HepG2 (cell line): ENCODE results near the gene MAP3K3. TPM values are rescaled to one million over a fixed set of nuclear protein-coding genes. Genes with fewer than 3 reads are reported as not detected.

Experiments
- ATAC-seq: fragments of 200-7000 bp; cut with Tn5 transposase; 3 replicates; pipeline ENCODE4 v1.9.1; 2020; ENCODE audit warnings: mild to moderate bottlenecking, moderate library complexity
- BruUV-seq: library from RNA; stranded (reverse); fragments of 400-500 nt; replicated peaks from 2 replicates; lab custom pipeline; 2021; lab: Mats Ljungman, UMichigan
- CTCF ChIA-PET: fragments of 300-600 bp; formaldehyde crosslinking; extraction: SDS; loops from one replicate; lab custom pipeline; 2021; ENCODE audit warnings: low total read pairs, inconsistent platforms, low intra/inter-chr PET ratio; lab: Yijun Ruan, JAX
- POLR2A ChIA-PET: fragments of 350-600 bp; sonication (Branson Sonifier 250); formaldehyde crosslinking; loops from one replicate; lab custom pipeline; 2020; ENCODE audit warnings: antibody characterized with exemption, inconsistent platforms; lab: Yijun Ruan, JAX
- DNase-seq: peaks from one replicate; pipeline ENCODE4 v3.0.0-alpha.2; 2015; ENCODE audit warnings: low spot score
- FAIRE-seq: peaks from 3 replicates; lab custom pipeline; 2011; peaks lifted over from hg19 to GRCh38; lab: Jason Lieb, UNC
- H2AFZ ChIP-seq: one replicate; pipeline ENCODE4 v1.6.1; 2011; ENCODE audit warnings: low read length, inconsistent platforms
- H3K27ac ChIP-seq: fragments of 300-600 bp; 3 replicates; pipeline ENCODE4 v1.8.0; 2011; ENCODE audit warnings: mixed run types, mild to moderate bottlenecking, mixed read lengths, low read length, inconsistent platforms; ENCODE audit not compliant: insufficient read depth; ENCODE audit errors: extremely low read length
- H3K27me3 ChIP-seq, 2 experiments: fragments of 200-600 bp in 1 of 2; 2 replicates in 1 of 2; 3 replicates in 1 of 2; pipeline versions ENCODE4 v1.6.0 to v1.8.0; 2011; ENCODE audit warnings: low read length in 2 of 2, mild to moderate bottlenecking in 2 of 2, moderate library complexity in 2 of 2, inconsistent platforms in 1 of 2; ENCODE audit not compliant: insufficient read depth in 2 of 2, control insufficient read depth in 1 of 2
- H3K36me3 ChIP-seq, 2 experiments: fragments of 200-600 bp in 1 of 2; replicated peaks in 1 of 2; 2 replicates in 1 of 2; 3 replicates in 1 of 2; pipeline versions ENCODE4 v1.5.1 to v1.8.0; 2011; ENCODE audit warnings: low read length in 2 of 2, inconsistent platforms in 1 of 2; ENCODE audit not compliant: insufficient read depth in 2 of 2, control insufficient read depth in 1 of 2
- H3K4me1 ChIP-seq: 2 replicates; pipeline ENCODE4 v1.5.1; 2012; ENCODE audit warnings: low read length, inconsistent platforms; ENCODE audit not compliant: insufficient read depth
- H3K4me2 ChIP-seq: 2 replicates; pipeline ENCODE4 v1.6.0; 2011; ENCODE audit warnings: low read depth, low read length, inconsistent platforms
- H3K4me3 ChIP-seq, 3 experiments: fragments of 200-600 bp in 1 of 3; sonication (generic), shearing (Covaris generic) in 1 of 3; replicated peaks in 1 of 3; 2 replicates each; pipeline ENCODE4 v1.5.1; 2011 to 2016; ENCODE audit warnings: low read length in 3 of 3, inconsistent platforms in 2 of 3, low read depth in 2 of 3, mild to moderate bottlenecking in 2 of 3, control low read depth in 1 of 3, mixed read lengths in 1 of 3; ENCODE audit not compliant: insufficient read depth in 1 of 3
- H3K79me2 ChIP-seq: one replicate; pipeline ENCODE4 v1.6.1; 2011; ENCODE audit warnings: low read length, inconsistent platforms; ENCODE audit not compliant: insufficient read depth
- H3K9ac ChIP-seq: 2 replicates; pipeline ENCODE4 v1.6.0; 2011; ENCODE audit warnings: mild to moderate bottlenecking, low read depth, low read length, inconsistent platforms; ENCODE audit not compliant: insufficient read depth
- H3K9me3 ChIP-seq: 2 replicates; pipeline ENCODE4 v1.5.1; 2012; ENCODE audit warnings: mild to moderate bottlenecking, low read length
- H4K20me1 ChIP-seq: 2 replicates; pipeline ENCODE4 v1.6.0; 2011; ENCODE audit warnings: inconsistent platforms, mild to moderate bottlenecking, low read length, moderate library complexity; ENCODE audit not compliant: insufficient read depth
- FUBP1 ChIP-seq: sonication (generic); formaldehyde crosslinking; IDR thresholded peaks from 2 replicates; pipeline ENCODE4 v1.5.1; 2020; ENCODE audit warnings: missing genetic modification reagents, mild to moderate bottlenecking, borderline replicate concordance
- MED8 ChIP-seq: sonication (generic); formaldehyde crosslinking; IDR thresholded peaks from 2 replicates; pipeline ENCODE4 v1.8.1; 2023; ENCODE audit warnings: mild to moderate bottlenecking, missing genetic modification reagents; ENCODE audit not compliant: insufficient replicate concordance
- PCBP2 ChIP-seq: fragments of 200-400 bp; formaldehyde crosslinking; optimal IDR thresholded peaks from 2 replicates; pipeline ENCODE3; 2018; ENCODE audit warnings: low read length, low read depth; ENCODE audit not compliant: poor library complexity, severe bottlenecking
- ZBTB38 ChIP-seq: sonication (generic); formaldehyde crosslinking; IDR thresholded peaks from 2 replicates; pipeline ENCODE4 v1.5.1; 2020; ENCODE audit warnings: mild to moderate bottlenecking, missing genetic modification reagents
- ZNF274 ChIP-seq: sonication (generic); formaldehyde crosslinking; IDR thresholded peaks from 2 replicates; pipeline ENCODE4 v1.5.1; 2020; ENCODE audit warnings: mild to moderate bottlenecking, missing genetic modification reagents
- ZNF451 ChIP-seq: sonication (generic); formaldehyde crosslinking; IDR thresholded peaks from 2 replicates; pipeline ENCODE4 v1.5.0; 2020; ENCODE audit warnings: mild to moderate bottlenecking, missing genetic modification reagents
- ZNF496 ChIP-seq: sonication (generic); formaldehyde crosslinking; IDR thresholded peaks from 2 replicates; pipeline ENCODE4 v1.8.1; 2023; ENCODE audit warnings: mild to moderate bottlenecking, moderate library complexity, missing genetic modification reagents; ENCODE audit not compliant: insufficient replicate concordance
- ZSCAN25 ChIP-seq: sonication (generic); formaldehyde crosslinking; IDR thresholded peaks from 2 replicates; pipeline ENCODE4 v1.8.0; 2022; ENCODE audit warnings: mild to moderate bottlenecking, missing genetic modification reagents
- WGBS: methylation state at CpG from one replicate; pipeline ENCODE4 v1.1.6; 2017; ENCODE audit warnings: low lambda C conversion rate; 5-methylcytosine and 5-hydroxymethylcytosine counted together
- in situ Hi-C: cut with HindIII; loops from 2 replicates; pipeline ENCODE4 v1.10.0; 2017; ENCODE audit warnings: low pct_unique_long_range_greater_than_20kb; ENCODE audit not compliant: extremely low pct_ligation_motif_present
- intact Hi-C: fragments of 100-400 bp; cut with micrococcal nuclease; formaldehyde crosslinking; loops from one replicate; pipeline ENCODE4 v1.10.0; 2022; ENCODE audit not compliant: unreplicated experiment
- polyA plus RNA-seq, 8 experiments: library from polyadenylated mRNA; depleted of rRNA in 3 of 8; stranded (reverse) in 7 of 8; unstranded in 1 of 8; fragments of >200 nt; fragmentation: Illumina TruSeq in 4 of 8; extraction: Trizol in 4 of 8; gene quantifications; 2 replicates each; pipeline versions ENCODE4 v1.2.1 to v1.2.3, GENCODE V29; 2011 to 2016; ENCODE audit warnings: low read depth in 4 of 8, missing spikeins in 1 of 8, mixed read lengths in 1 of 8; ENCODE audit not compliant: insufficient read depth in 1 of 8
- total RNA-seq, 5 experiments: library from RNA; depleted of rRNA; stranded (reverse); fragments of >200 nt; fragmentation: Illumina TruSeq; extraction: Trizol; gene quantifications; 2 replicates each; pipeline ENCODE4 v1.2.3, GENCODE V29; 2016; ENCODE audit warnings: low read depth in 1 of 5

MAP3K3 gene
- total and polyA plus RNA-seq, 2 of the 13 experiments (the other 11 are each of a cell fraction or from before 2014, with no cell fraction given), result 17.7 to 21.8 TPM

GRCh38 chr17:63697341-63698286 is 75.4 kb downstream of the MAP3K3 start (continued):
- peak; percentile 46; the same call in 1 of the 2 replicates for TF ChIP-seq ZNF451
- 0 out of 2 replicates have a peak, but pooled peaks have one; percentile 28 for TF ChIP-seq ZNF274 (CRISPR knock-in tag)
- TF ChIP-seq FUBP1, result no peak
- no peak for TF ChIP-seq ZNF496 (CRISPR knock-in tag)
- TF ChIP-seq ZBTB38 (CRISPR knock-in tag), result peak; percentile 42; the same call in 1 of the 2 replicates
- TF ChIP-seq MED8 (CRISPR knock-in tag), result peak; percentile 30
- no peak for TF ChIP-seq PCBP2
- TF ChIP-seq ZSCAN25 (CRISPR knock-in tag), result 0 out of 2 replicates have a peak, but pooled peaks have one; percentile 35

- Histone ChIP-seq H3K9me3 (no peaks in the 10 kb centered on the region), H3K4me1 (peaks cover 18% of the 10 kb centered on the region), H3K27me3 (no peaks in the 10 kb centered on the region), H3K4me3 (peak overlapping the region; percentile 67 to 77 (median 71); a peak in 4 of 6 replicates), H3K9ac (peak overlapping the region; percentile 48; the same call in 1 of the 2 replicates), H3K36me3 (peaks cover 3 to 4% of the 10 kb centered on the region in 2 experiments; a peak in 1 of 5 replicates), H4K20me1 (no peaks in the 10 kb centered on the region), H3K4me2 (peak overlapping the region; percentile 75), H2AFZ (no peak overlapping the region), H3K79me2 (no peaks in the 10 kb centered on the region), H3K27ac (no peak overlapping the region)
- in situ Hi-C loops, result loop anchor here (10.0 kb wide), 1 partner anchor 274 kb away; no protein-coding TSS in a partner anchor
- ChIA-PET CTCF (interaction anchor here (1.7 kb wide), 1 partner anchor 159 kb away, joined by 4 read pairs; no protein-coding TSS in a partner anchor), POLR2A (interaction anchor here (0.6 to 1.5 kb wide), 3 partner anchors 44 to 145 kb away, joined by 3 to 4 read pairs (median 3); partner anchors contain the start of gene CCDC47)
- BruUV-seq, result no TSS peak
- intact Hi-C loops, result loop anchor here (5.0 kb wide), 1 partner anchor 276 kb away; no protein-coding TSS in a partner anchor
- ATAC-seq, result peak; percentile 0; the same call in 2 of the 3 replicates
- 94% methylated on average over 23 of the region's 24 CpGs for WGBS
- FAIRE-seq, result no peak
- DNase-seq, result no peak
Measured at GRCh38 chr17:63698381-63698885, 76.2 kb downstream of the MAP3K3 start.
